Neural cell (in vitro differentiated cells): ENCODE data around the gene TXN.

ENCODE experiments used
- CTCF ChIP-seq: fragments of 450-650 bp; IDR thresholded peaks from 2 replicates; pipeline ENCODE4 v1.5.1; 2014; ENCODE audit warnings: antibody characterized with exemption, mild to moderate bottlenecking, moderate library complexity; ENCODE audit not compliant: poor library complexity, severe bottlenecking
- EZH2 ChIP-seq: fragments of 200-600, 300-800 bp; shearing (Covaris generic), sonication (generic); IDR thresholded peaks from 2 replicates; pipeline ENCODE4 v1.6.1; 2014; ENCODE audit warnings: antibody characterized with exemption, low read length, borderline replicate concordance, mild to moderate bottlenecking; ENCODE audit not compliant: insufficient read depth, poor library complexity, severe bottlenecking

- TF ChIP-seq EZH2 (no peak), CTCF (no peak)
Measured at GRCh38 chr9:110298043-110298605, 41.8 kb upstream of the TXN start.
